H9 (cell line): ENCODE data around the gene OR4C45. TPM values are rescaled to one million over a fixed set of nuclear protein-coding genes. Genes with fewer than 3 reads are reported as not detected.

Experiments
- DNase-seq: peaks from one replicate; pipeline ENCODE4 v3.0.0-alpha.2; 2017
- H2AFZ ChIP-seq: one replicate; pipeline ENCODE4 v1.6.1; 2013; ENCODE audit warnings: mild to moderate bottlenecking, low read length, control low read depth, moderate library complexity
- H2AK5ac ChIP-seq: 2 replicates; pipeline ENCODE4 v1.6.1; 2013; ENCODE audit warnings: low read length, control low read depth, mixed read lengths; ENCODE audit not compliant: insufficient read length
- H2BK120ac ChIP-seq: one replicate; pipeline ENCODE4 v1.6.1; 2013; ENCODE audit warnings: low read depth, mild to moderate bottlenecking, low read length, control low read depth, inconsistent platforms; ENCODE audit not compliant: poor library complexity, severe bottlenecking
- H2BK12ac ChIP-seq: 2 replicates; pipeline ENCODE4 v1.6.1; 2013; ENCODE audit warnings: low read length, control low read depth, mixed read lengths, low read depth; ENCODE audit not compliant: insufficient read length
- H2BK15ac ChIP-seq: 2 replicates; pipeline ENCODE4 v1.6.1; 2013; ENCODE audit warnings: low read depth, low read length, control low read depth
- H2BK20ac ChIP-seq: one replicate; pipeline ENCODE4 v1.6.1; 2013; ENCODE audit warnings: low read depth, mild to moderate bottlenecking, low read length, control low read depth, inconsistent platforms; ENCODE audit not compliant: poor library complexity, severe bottlenecking
- H2BK5ac ChIP-seq: 2 replicates; pipeline ENCODE4 v1.6.1; 2013; ENCODE audit warnings: low read length, control low read depth, mixed read lengths; ENCODE audit not compliant: insufficient read length
- H3K14ac ChIP-seq: 2 replicates; pipeline ENCODE4 v1.6.1; 2013; ENCODE audit warnings: low read length, control low read depth; ENCODE audit not compliant: insufficient read depth
- H3K18ac ChIP-seq: 2 replicates; pipeline ENCODE4 v1.6.1; 2013; ENCODE audit warnings: low read depth, mild to moderate bottlenecking, mixed read lengths, low read length, control low read depth; ENCODE audit not compliant: insufficient read length
- H3K23ac ChIP-seq: 2 replicates; pipeline ENCODE4 v1.6.1; 2013; ENCODE audit warnings: low read length, control low read depth, mixed read lengths, low read depth; ENCODE audit not compliant: insufficient read length
- H3K23me2 ChIP-seq: 2 replicates; pipeline ENCODE4 v1.6.1; 2013; ENCODE audit warnings: low read depth, mild to moderate bottlenecking, mixed read lengths, low read length, control low read depth; ENCODE audit not compliant: insufficient read length, poor library complexity, severe bottlenecking
- H3K27ac ChIP-seq: 2 replicates; pipeline ENCODE4 v1.5.1; 2013; ENCODE audit warnings: low read length, control low read depth, mixed read lengths, low read depth; ENCODE audit not compliant: insufficient read length
- H3K27me3 ChIP-seq: 2 replicates; pipeline ENCODE4 v1.6.1; 2013; ENCODE audit warnings: low read length, control low read depth, inconsistent platforms; ENCODE audit not compliant: insufficient read depth
- H3K4ac ChIP-seq: 2 replicates; pipeline ENCODE4 v1.6.1; 2013; ENCODE audit warnings: low read depth, mild to moderate bottlenecking, control low read depth, inconsistent platforms, low read length, moderate library complexity
- H3K4me1 ChIP-seq: 2 replicates; pipeline ENCODE4 v1.6.1; 2013; ENCODE audit warnings: low read length, control low read depth, inconsistent platforms; ENCODE audit not compliant: insufficient read depth
- H3K4me2 ChIP-seq: 2 replicates; pipeline ENCODE4 v1.6.1; 2013; ENCODE audit warnings: low read length, control low read depth, mixed read lengths; ENCODE audit not compliant: insufficient read length, insufficient read depth
- H3K56ac ChIP-seq: 2 replicates; pipeline ENCODE4 v1.6.1; 2013; ENCODE audit warnings: low read depth, mild to moderate bottlenecking, mixed read lengths, low read length, control low read depth; ENCODE audit not compliant: insufficient read length
- H3K79me1 ChIP-seq: 2 replicates; pipeline ENCODE4 v1.6.1; 2013; ENCODE audit warnings: low read depth, mild to moderate bottlenecking, moderate library complexity, low read length, control low read depth, inconsistent platforms; ENCODE audit not compliant: insufficient read depth, poor library complexity, severe bottlenecking
- H3K79me2 ChIP-seq: 2 replicates; pipeline ENCODE4 v1.6.1; 2013; ENCODE audit warnings: low read length, control low read depth, inconsistent platforms; ENCODE audit not compliant: insufficient read depth
- H3K9ac ChIP-seq: 2 replicates; pipeline ENCODE4 v1.6.1; 2013; ENCODE audit warnings: low read length, control low read depth, mixed read lengths; ENCODE audit not compliant: insufficient read length; ENCODE audit errors: extremely low read depth
- H3K9me3 ChIP-seq: one replicate; pipeline ENCODE4 v1.6.1; 2013; ENCODE audit warnings: low read depth, low read length, inconsistent platforms; ENCODE audit not compliant: control insufficient read depth
- H3T11ph ChIP-seq: one replicate; pipeline ENCODE4 v1.6.1; 2013; ENCODE audit warnings: mild to moderate bottlenecking, low read length, control low read depth, inconsistent platforms
- H4K20me1 ChIP-seq: one replicate; pipeline ENCODE4 v1.6.1; 2013; ENCODE audit not compliant: control insufficient read depth, insufficient read length, insufficient read depth
- H4K5ac ChIP-seq: 2 replicates; pipeline ENCODE4 v1.6.1; 2013; ENCODE audit warnings: low read depth, mild to moderate bottlenecking, mixed read lengths, low read length, control low read depth; ENCODE audit not compliant: insufficient read length
- H4K8ac ChIP-seq: replicated peaks from 2 replicates; pipeline ENCODE4 v1.6.1; 2013; ENCODE audit warnings: low read length, control low read depth, mixed read lengths, low read depth; ENCODE audit not compliant: insufficient read length
- H4K91ac ChIP-seq: 2 replicates; pipeline ENCODE4 v1.6.1; 2013; ENCODE audit warnings: low read depth, mild to moderate bottlenecking, moderate library complexity, mixed read lengths, low read length, control low read depth; ENCODE audit not compliant: insufficient read length
- H3K27ac Mint-ChIP-seq, 3 experiments: 2 replicates in 2 of 3; 3 replicates in 1 of 3; pipeline ENCODE4 v1.8.0; 2020 to 2021; ENCODE audit warnings: mixed read lengths in 3 of 3, mild to moderate bottlenecking in 1 of 3, moderate library complexity in 1 of 3
- H3K27me3 Mint-ChIP-seq: 2 replicates; pipeline ENCODE4 v1.8.0; 2021; ENCODE audit warnings: low read depth, mild to moderate bottlenecking, moderate library complexity, mixed read lengths
- H3K36me3 Mint-ChIP-seq, 3 experiments: 2 replicates in 2 of 3; 3 replicates in 1 of 3; pipeline ENCODE4 v1.8.0; 2020 to 2021; ENCODE audit warnings: low read depth in 3 of 3, mixed read lengths in 3 of 3; ENCODE audit not compliant: insufficient read depth in 1 of 3
- H3K4me1 Mint-ChIP-seq, 2 experiments: 2 replicates each; pipeline ENCODE4 v1.8.0; 2020; ENCODE audit warnings: mixed read lengths in 2 of 2
- H3K4me3 Mint-ChIP-seq, 2 experiments: 2 replicates in 1 of 2; 3 replicates in 1 of 2; pipeline ENCODE4 v1.8.0; 2020 to 2021; ENCODE audit warnings: mild to moderate bottlenecking in 2 of 2, mixed read lengths in 2 of 2, moderate library complexity in 1 of 2
- H3K9me3 Mint-ChIP-seq, 2 experiments: 2 replicates in 1 of 2; 3 replicates in 1 of 2; pipeline ENCODE4 v1.8.0; 2020; ENCODE audit warnings: mild to moderate bottlenecking in 2 of 2, mixed read lengths in 2 of 2, moderate library complexity in 1 of 2
- CTCF ChIP-seq: fragments of 200-600 bp; sonication (generic); conservative IDR thresholded peaks from 3 replicates; pipeline ENCODE4 v1.8.0; 2021; ENCODE audit warnings: antibody characterized with exemption, mild to moderate bottlenecking
- WGBS: extraction: QIAGEN DNeasy Blood & Tissue Kit; methylation state at CpG from one replicate; pipeline ENCODE4 v1.1.7; 2013; ENCODE audit warnings: missing lambda C conversion rate, low lambda C conversion rate, mixed read lengths; ENCODE audit not compliant: insufficient read length; ENCODE audit errors: extremely low coverage; 5-methylcytosine and 5-hydroxymethylcytosine counted together
- total RNA-seq: library from RNA; stranded (reverse); gene quantifications from 2 replicates; pipeline ENCODE4 v1.2.1, GENCODE V29; 2021

Gene OR4C45
- total RNA-seq, 1 experiment from 2014 or later: not detected

GRCh38 chr11:49995565-49995964, 37.1 kb upstream of the OR4C45 start:
- peak; percentile 25 for DNase-seq
- no peak overlapping the region for H3T11ph ChIP-seq
- no peaks in the 10 kb centered on the region for H3K27me3 Mint-ChIP-seq
- WGBS: no CpG with 5 or more reads among the region's 6 CpGs
- H2AFZ ChIP-seq: no peak overlapping the region
- H2BK120ac ChIP-seq: no peak overlapping the region
- no peaks in the 10 kb centered on the region for H3K4me1 Mint-ChIP-seq
- H4K20me1 ChIP-seq: no peaks in the 10 kb centered on the region
- H3K4ac ChIP-seq: no peak overlapping the region
- H4K91ac ChIP-seq: no peak overlapping the region
- H3K18ac ChIP-seq: no peak overlapping the region
- H2BK12ac ChIP-seq: no peak overlapping the region
- H3K23ac ChIP-seq: no peak overlapping the region
- H3K4me3 Mint-ChIP-seq: no peak overlapping the region
- no peak overlapping the region for H3K27ac ChIP-seq
- no peak overlapping the region for H2BK15ac ChIP-seq
- H3K4me2 ChIP-seq: no peak overlapping the region
- H2BK20ac ChIP-seq: no peak overlapping the region
- H3K14ac ChIP-seq: no peak overlapping the region
- no peak overlapping the region for H2AK5ac ChIP-seq
- H4K5ac ChIP-seq: no peak overlapping the region
- H3K36me3 Mint-ChIP-seq: peaks cover 5 to 22% (median 6%) of the 10 kb centered on the region in 3 experiments; a peak in 4 of 7 replicates
- H3K9me3 ChIP-seq: peaks cover 64% of the 10 kb centered on the region
- H3K79me2 ChIP-seq: no peaks in the 10 kb centered on the region
- H4K8ac ChIP-seq: no peak overlapping the region
- no peaks in the 10 kb centered on the region for H3K4me1 ChIP-seq
- H2BK5ac ChIP-seq: no peak overlapping the region
- H3K56ac ChIP-seq: no peak overlapping the region
- no peak overlapping the region for H3K9ac ChIP-seq
- H3K9me3 Mint-ChIP-seq: peaks cover 90% of the 10 kb centered on the region in 2 experiments
- H3K23me2 ChIP-seq: no peaks in the 10 kb centered on the region
- H3K27ac Mint-ChIP-seq: no peak overlapping the region
- no peaks in the 10 kb centered on the region for H3K79me1 ChIP-seq
- peak; percentile 54; the same call in 2 of the 3 replicates for TF ChIP-seq CTCF
- no peaks in the 10 kb centered on the region for H3K27me3 ChIP-seq
